HepG2 (cell line): ENCODE data around the gene SERPINA3. TPM values are rescaled to one million over a fixed set of nuclear protein-coding genes. Genes with fewer than 3 reads are reported as not detected.

ENCODE experiments used
- ARNT ChIP-seq: fragments of 450-650 bp; IDR thresholded peaks from 2 replicates; pipeline ENCODE4 v1.6.1; 2017
- CAMTA2 ChIP-seq: sonication (generic); formaldehyde crosslinking; IDR thresholded peaks from 2 replicates; pipeline ENCODE4 v1.4.0; 2020; ENCODE audit warnings: mild to moderate bottlenecking, missing genetic modification reagents, borderline replicate concordance
- KLF11 ChIP-seq: IDR thresholded peaks from 2 replicates; pipeline ENCODE4 v1.6.1; 2016; ENCODE audit warnings: missing compliant biosample characterization
- NFAT5 ChIP-seq: sonication (generic); formaldehyde crosslinking; IDR thresholded peaks from 2 replicates; pipeline ENCODE4 v1.4.0; 2020; ENCODE audit warnings: missing genetic modification reagents
- PCBP2 ChIP-seq: fragments of 200-400 bp; formaldehyde crosslinking; optimal IDR thresholded peaks from 2 replicates; pipeline ENCODE3; 2018; ENCODE audit warnings: low read length, low read depth; ENCODE audit not compliant: poor library complexity, severe bottlenecking
- RFXAP ChIP-seq: sonication (generic); formaldehyde crosslinking; IDR thresholded peaks from 2 replicates; pipeline ENCODE4 v1.4.0; 2020; ENCODE audit warnings: missing genetic modification reagents, borderline replicate concordance
- ZBTB37 ChIP-seq: sonication (generic); formaldehyde crosslinking; IDR thresholded peaks from 2 replicates; pipeline ENCODE4 v1.4.0; 2020; ENCODE audit warnings: mild to moderate bottlenecking, missing genetic modification reagents
- ZC3H4 ChIP-seq: sonication (generic); formaldehyde crosslinking; IDR thresholded peaks from 2 replicates; pipeline ENCODE4 v1.4.0; 2020; ENCODE audit warnings: missing genetic modification reagents, borderline replicate concordance
- ZNF124 ChIP-seq: sonication (generic); formaldehyde crosslinking; IDR thresholded peaks from 2 replicates; pipeline ENCODE4 v1.4.0; 2020; ENCODE audit warnings: missing genetic modification reagents
- ZNF318 ChIP-seq: sonication (generic); formaldehyde crosslinking; IDR thresholded peaks from 2 replicates; pipeline ENCODE4 v1.4.0; 2020; ENCODE audit warnings: mild to moderate bottlenecking, missing genetic modification reagents
- ZNF44 ChIP-seq: sonication (generic); formaldehyde crosslinking; IDR thresholded peaks from 2 replicates; pipeline ENCODE4 v1.5.1; 2020; ENCODE audit warnings: mild to moderate bottlenecking, missing genetic modification reagents
- ZNF512 ChIP-seq: sonication (generic); formaldehyde crosslinking; IDR thresholded peaks from 2 replicates; pipeline ENCODE4 v1.4.0; 2020; ENCODE audit warnings: mild to moderate bottlenecking, missing genetic modification reagents
- ZNF562 ChIP-seq: sonication (generic); formaldehyde crosslinking; IDR thresholded peaks from 2 replicates; pipeline ENCODE4 v1.8.0; 2022; ENCODE audit warnings: missing genetic modification reagents, borderline replicate concordance
- ZNF564 ChIP-seq: sonication (generic); formaldehyde crosslinking; IDR thresholded peaks from 2 replicates; pipeline ENCODE4 v1.8.1; 2023; ENCODE audit warnings: mild to moderate bottlenecking, missing genetic modification reagents
- polyA plus RNA-seq, 8 experiments: library from polyadenylated mRNA; depleted of rRNA in 3 of 8; stranded (reverse) in 7 of 8; unstranded in 1 of 8; fragments of >200 nt; fragmentation: Illumina TruSeq in 4 of 8; extraction: Trizol in 4 of 8; gene quantifications; 2 replicates each; pipeline versions ENCODE4 v1.2.1 to v1.2.3, GENCODE V29; 2011 to 2016; ENCODE audit warnings: low read depth in 4 of 8, missing spikeins in 1 of 8, mixed read lengths in 1 of 8; ENCODE audit not compliant: insufficient read depth in 1 of 8
- total RNA-seq, 5 experiments: library from RNA; depleted of rRNA; stranded (reverse); fragments of >200 nt; fragmentation: Illumina TruSeq; extraction: Trizol; gene quantifications; 2 replicates each; pipeline ENCODE4 v1.2.3, GENCODE V29; 2016; ENCODE audit warnings: low read depth in 1 of 5

SERPINA3 gene
- total and polyA plus RNA-seq, 2 of the 13 experiments (the other 11 are each of a cell fraction or from before 2014, with no cell fraction given), result 825 to 2,200 TPM

GRCh38 chr14:94612174-94612573 lies at the start of gene SERPINA3 (continued):
- no peak for TF ChIP-seq ZBTB37 (CRISPR knock-in tag)
- TF ChIP-seq PCBP2, result no peak
- no peak for TF ChIP-seq ARNT
- 0 out of 2 replicates have a peak, but pooled peaks have one; percentile 50 for TF ChIP-seq ZNF124
- no peak for TF ChIP-seq CAMTA2 (CRISPR knock-in tag)
- no peak for TF ChIP-seq RFXAP
- TF ChIP-seq ZNF44, result no peak
- no peak for TF ChIP-seq KLF11 (CRISPR knock-in tag)
- no peak for TF ChIP-seq ZC3H4 (CRISPR knock-in tag)
- TF ChIP-seq NFAT5 (CRISPR knock-in tag), result no peak
- no peak for TF ChIP-seq ZNF318 (CRISPR knock-in tag)
- peak; percentile 57; the same call in 1 of the 2 replicates for TF ChIP-seq ZNF562 (CRISPR knock-in tag)
- no peak for TF ChIP-seq ZNF512 (CRISPR knock-in tag)
- no peak; the same call in 1 of the 2 replicates for TF ChIP-seq ZNF564 (CRISPR knock-in tag)
